GM18867 (cell line): ENCODE measurements around the gene ANKRD26.
A peak's percentile ranks its signal among the peaks of the same experiment; 100 is the strongest.
"Not testable (repeated sequence)": the region's sequence is repeated elsewhere in the genome, so short reads cannot be mapped to it uniquely, and the experiment has no call there.

Experiments used
- ATAC-seq: cut with Tn5 transposase; IDR thresholded peaks from one replicate; pipeline ENCODE4 v1.9.1; 2021; ENCODE audit warnings: mild to moderate bottlenecking, moderate library complexity; ENCODE audit not compliant: unreplicated experiment

ANKRD26 gene

DNA sequence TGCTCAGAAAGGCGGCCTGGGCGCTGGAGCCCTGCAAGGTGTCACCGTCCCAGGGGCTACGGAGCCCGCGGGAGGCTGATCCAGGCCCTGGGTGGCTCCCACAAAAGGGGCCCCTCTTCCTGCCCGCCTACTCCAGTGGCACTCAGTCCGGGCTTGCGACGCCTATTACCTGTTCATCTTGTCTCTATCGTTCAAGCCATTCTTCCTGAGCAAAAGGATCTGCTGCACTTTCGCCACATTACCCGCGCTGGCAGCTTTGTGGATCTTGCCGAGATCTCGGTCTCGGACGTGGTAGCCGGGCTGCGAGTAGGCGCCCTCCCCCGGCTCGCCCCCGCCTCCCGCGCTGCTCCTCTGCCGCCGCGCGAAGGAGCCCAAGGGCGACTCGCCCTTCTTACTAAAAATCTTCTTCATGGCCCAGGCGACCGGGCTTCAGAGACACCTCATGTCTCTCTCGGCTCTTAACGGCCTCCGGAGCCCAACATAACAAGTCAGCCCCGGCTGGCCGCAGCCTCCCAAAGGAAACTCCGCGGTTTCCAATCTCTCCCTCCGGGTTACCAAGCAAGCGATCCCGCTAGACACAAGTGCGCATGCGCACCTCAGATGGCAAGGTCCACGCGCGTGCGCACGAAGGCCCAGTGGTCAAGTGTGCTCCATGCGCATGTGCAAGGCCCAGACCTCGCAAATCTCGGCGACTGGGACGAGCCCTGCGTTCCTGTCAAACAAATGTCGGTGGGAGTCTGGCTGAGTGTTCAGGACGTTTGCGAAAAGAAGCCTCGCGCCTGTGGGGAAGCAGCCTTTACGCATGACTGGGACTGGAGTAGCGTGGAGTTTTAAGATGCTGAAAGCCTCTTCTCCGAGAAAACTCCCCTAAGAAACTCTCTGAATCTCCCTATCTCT, at the start of gene ANKRD26:
Gene ANKRD26 (minus strand): TSS at position 579 of the 897 bp plus-strand sequence. CDS start 168 bp downstream, at position 411.
- peak; percentile 77 for ATAC-seq

DNA sequence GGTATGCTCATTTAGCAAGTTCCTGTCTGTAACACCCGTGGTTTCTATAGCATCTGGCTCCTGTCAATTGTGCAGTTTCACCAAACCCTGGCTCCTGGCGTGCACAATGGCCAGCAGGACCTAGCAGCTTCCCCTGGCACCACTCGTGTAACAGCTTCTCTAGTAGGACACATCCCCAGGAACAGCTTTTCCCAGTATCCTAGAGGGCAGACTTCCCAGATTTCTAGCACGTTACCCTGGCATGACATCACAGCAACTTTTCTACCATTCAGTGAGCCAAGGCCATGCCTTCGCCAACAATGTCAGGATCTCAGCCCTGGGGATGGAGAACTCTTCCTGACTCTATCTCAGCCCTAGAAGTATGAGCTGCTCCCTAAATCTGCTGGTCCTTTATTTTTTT, 47.4 kb upstream of the ANKRD26 start:
- no peak for ATAC-seq

DNA sequence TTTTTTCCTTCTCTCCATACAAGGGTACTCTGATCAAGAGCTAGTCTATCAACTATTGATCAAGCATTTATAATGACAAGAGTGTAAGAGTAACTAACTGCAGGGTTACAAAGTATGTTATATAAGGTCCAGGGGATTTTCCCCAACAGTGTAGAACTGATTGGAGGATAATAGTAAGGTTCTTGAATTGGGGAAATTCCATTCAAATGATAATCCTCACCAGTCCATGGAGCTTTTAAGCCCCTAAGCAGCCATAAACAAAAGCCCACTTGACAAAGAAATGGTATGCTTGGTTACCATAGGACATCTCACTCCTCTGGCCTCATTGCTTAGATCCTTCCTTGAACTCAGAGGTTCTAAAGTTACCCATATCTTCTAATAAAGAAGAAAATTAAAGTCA, 45.6 kb upstream of the ANKRD26 start:
- no peak for ATAC-seq

DNA sequence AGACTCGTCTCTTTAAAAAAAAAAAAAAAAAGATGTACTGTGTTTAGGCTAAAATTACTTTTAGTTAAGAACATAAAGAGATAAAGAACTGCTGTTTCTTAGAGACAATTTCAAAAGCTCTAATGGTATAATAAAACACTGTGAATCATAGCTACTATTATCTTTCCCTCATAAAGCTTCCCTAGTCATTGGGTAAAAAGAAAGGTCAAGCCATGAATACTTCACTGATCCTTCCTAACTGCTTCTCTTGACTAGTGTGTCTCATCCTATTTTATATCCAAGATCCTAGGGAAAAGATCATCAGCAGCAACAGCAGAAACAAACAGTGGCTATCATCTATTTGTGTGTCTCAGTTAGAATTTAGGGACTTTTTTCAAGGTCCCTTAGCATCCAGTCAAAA, 43.4 kb upstream of the ANKRD26 start:
- ATAC-seq, result no peak

DNA sequence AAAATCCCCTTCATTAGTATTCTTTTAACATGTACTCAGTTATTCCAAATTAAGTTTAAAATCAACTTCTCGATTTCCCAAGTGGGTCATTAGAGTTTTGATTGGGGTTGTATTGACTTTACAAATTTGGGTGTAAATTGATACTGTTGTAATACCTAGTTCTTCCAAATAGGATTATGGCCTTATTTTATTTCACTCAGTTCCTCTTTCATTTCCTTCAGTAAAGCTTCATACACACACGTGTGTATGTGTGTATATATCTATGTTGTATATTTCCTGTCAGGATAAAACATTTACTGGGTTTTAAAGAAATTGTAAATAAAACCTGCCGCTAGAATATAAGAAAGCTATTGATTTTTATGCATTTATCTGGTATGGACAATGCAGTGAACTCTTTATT, 38.0 kb upstream of the ANKRD26 start:
- no peak for ATAC-seq

DNA sequence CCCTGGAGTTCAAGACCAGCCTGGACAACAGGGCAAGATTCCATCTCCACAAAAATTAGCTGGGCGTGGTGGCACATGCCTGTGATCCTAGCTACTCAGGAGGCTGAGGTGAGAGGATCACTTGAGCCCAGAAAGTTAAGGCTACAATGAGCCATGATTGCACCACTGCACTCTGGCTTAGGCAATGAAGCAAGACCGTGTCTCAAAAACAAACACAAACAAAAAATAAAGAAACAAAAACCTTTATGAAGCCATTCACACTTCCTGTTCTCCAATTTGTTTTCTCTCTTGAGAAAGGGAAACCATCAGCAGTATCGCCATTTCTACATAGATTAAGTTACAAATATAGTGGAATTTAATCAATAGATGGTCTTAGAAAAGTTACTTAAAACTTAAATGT, 34.1 kb upstream of the ANKRD26 start:
- ATAC-seq, result no peak

DNA sequence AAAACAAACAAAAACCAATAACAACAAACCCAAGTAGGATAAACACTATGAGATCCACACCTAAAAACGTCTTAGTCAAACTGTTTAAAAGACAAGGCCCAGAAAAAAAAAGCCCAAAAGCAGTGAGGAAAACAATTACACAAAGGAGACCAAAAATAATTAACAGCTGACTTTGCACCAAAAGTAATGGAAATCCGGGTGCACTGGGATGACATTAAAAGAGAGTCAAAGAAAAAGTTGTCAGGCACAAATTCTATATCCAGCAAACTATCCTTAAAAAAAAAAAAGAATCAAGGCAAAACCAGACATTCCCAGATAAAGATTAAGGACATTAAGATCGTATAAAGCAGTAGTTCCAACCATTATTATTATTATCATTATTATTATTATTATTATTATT, 7.9 kb upstream of the ANKRD26 start:
- ATAC-seq, result no peak

DNA sequence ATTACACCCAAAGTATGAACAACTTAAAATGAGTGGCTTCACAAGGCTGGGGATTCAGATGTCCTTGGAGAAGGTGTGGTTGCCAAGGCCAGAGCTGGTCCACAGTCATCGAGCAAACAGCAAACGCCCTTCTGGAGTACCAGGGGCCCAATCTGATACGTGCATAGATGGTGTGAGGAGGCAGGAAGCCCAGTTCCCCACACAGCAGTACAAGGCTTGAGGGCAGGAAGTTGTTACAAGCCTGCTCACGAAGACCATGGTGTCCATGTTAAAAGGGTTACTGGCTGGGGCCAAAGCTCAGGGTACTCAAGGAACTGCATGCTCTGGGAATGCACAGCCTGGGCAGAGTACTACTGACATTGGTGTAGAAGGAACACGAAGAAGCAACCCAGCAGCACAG, 4.6 kb upstream of the ANKRD26 start:
- no peak for ATAC-seq

DNA sequence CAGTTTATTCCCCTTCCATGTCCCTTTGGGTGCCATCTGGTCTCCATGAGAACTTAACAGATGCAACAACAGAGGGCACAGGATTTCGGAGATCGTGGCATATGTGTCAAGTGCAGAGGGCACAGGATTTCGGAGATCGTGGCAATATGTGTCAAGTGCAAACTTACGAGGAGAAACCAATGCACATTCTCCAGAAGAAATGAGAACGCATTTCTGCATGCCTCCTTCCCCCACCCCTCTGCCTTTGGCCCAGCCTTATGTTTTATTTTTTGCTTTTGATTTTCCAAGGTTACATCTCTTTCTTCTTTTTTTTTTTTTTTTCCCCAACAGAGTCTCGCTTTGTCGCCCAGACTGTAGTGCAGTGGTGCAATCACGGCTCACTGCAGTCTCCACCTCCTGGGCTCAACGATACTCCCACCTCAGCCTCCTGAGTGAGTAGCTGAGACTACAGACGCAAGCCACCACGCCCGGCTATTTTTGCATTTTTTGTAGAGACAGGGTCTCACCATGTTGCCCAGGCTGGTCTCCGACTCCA, 586 bp upstream of the ANKRD26 start:
- peak; percentile 15 for ATAC-seq

DNA sequence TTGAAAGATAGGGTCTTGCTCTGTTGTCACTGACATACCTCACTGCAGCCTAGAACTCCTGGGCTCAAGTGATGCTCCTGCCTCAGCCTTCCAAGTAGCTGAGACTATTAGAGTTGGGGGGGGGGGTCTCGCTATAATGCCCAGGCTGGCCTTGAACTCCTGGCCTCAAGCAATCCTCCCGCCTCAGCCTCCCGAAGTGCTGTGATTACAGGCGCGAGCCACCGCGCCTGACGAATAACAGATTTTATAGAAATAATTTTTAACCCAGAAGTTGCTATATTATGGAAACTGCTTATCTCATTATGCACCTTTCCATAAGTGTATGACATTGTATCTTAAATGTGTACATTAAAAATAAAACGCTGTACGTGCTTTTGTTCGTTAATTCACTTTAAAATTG, 846 bp downstream of the ANKRD26 start:
- ATAC-seq, result no peak

DNA sequence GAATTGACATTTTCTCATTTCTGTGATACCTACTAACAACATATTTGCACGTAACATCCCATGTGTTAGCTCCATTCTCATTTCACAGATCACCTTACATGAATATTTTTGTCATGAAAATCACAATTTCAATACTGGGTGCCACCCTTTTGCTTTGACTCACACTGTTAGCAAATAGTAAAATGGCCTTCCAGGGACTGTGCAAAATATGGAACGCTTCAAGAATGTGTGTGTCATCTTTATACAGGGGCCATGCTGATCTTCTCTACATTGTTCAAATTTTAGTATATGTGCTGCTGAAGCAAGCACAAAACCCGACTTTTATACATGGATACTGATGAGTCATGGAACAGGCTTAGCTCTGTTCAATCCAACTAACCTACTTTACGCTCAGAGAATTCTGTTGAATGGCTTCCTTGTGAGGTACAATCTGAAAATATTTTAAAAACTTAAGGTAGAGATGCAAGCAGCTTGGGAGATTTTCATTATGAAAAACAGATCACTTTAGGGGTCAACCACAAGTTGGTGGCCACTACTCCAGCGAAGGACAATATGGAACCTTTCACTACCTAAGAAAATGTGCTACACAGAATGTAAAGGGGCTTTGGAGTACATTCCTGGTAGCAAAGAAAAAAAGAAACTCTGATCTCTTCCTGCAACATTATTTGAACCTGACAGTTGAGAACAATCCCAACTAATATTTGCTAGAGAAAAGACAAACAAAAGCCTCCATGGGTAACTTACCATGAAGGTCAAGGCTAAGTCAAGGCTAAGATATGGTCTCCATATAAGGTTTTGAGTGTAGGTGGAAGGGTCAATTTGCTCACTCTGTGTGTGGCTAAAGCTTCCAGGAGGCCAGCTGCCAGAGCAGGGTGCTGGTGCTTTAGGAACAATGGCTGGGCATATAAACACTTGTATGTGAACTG, 11.9 kb downstream of the ANKRD26 start:
- ATAC-seq, result no peak

DNA sequence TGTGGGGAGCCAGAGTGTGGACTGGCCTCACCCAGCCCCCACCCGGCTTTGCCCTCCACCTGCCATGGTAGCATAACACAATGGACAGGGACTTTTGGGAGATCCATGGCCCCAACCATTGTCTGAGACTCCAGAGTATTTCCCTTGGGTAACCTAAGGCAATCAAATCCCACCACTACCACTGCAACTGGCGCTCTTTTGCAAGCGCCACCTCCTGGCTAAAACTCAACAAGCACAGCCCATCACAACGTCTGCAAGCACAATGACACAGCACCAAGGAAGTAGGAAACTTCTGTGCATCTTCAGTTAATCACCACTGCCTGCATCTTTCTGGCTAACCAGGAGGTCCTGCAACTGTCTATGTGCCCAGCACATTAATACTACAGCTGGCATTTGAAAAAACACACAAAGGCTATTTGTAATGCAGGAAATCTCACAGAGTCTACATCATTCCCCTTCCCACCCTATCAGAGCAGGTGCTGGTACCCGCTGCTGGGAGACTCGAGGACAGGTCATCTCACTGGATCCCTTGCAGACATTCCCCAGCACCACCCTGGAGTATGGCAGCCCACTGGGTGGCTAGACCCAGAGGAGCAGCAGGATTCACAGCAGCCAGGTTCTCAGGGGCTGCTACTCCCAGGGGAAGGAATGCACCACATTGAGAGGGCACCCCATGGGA, 27.7 kb downstream of the ANKRD26 start:
- ATAC-seq, result no peak

DNA sequence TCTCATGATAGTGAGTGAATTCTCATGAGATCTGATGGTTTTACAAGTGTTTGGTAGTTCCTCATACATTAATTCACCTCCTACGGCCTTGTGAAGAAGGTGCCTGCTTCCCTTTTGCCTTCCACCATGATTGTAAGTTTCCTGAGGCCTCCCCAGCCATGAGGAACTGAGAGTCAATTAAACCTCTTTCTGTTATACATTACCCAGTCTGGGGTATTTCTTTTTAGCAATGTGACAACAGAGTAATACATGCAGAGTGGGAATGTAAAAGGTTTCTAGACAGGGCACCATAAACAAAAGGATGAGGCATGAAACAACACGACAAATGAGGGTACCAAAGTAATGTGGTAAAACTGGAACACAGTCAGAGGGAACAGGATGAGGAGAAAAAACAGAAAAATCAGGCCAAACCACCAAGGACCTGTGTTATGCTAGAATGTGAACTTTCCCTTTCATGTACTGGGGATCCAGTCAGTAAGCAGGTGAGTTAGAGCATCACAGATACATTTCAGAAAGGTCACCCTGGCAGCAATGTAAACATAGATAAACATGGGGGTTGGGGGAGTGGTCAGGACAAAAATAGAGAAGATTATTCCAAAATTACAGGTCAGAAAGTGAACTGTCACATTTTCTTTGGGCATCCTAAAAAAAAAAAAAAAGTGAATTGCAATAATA, 31.9 kb downstream of the ANKRD26 start:
- ATAC-seq, result no peak

DNA sequence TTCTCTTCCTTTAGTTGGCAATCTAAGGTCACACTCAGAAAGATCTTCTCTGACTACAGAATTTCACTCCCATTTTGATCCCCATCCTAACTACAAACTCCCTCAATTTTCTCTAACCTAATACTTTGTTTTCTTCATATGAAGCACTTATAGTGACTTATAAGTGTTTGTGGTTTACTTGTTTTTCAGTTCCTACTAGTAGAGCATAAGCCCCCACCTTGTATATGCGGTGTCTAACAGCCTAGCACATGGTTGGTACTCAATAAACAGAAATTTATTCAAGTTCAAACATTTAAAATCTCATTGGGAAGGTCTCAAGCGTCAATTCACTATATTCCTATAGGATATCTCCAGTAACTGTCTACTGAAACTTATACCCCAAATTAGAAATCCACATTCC, 35.2 kb downstream of the ANKRD26 start:
- ATAC-seq, result no peak

DNA sequence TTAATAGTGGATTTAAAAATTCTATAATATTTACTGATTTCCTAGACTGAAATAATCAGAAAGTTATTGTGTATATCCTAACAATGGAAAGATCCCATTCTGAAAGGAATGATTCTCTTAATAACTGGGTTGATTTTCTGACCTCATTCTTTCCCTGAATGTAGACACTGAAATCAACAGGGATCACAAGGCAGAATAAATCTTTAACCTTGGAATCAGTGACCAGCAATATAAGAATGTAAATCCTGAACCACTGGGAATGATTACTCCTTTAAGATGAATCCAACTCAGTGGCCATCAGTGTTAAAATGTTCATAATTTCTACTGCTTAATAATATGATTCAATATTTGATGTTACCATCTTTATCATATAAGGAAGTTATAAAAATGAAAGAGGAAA, 47.6 kb downstream of the ANKRD26 start:
- ATAC-seq, result no peak

DNA sequence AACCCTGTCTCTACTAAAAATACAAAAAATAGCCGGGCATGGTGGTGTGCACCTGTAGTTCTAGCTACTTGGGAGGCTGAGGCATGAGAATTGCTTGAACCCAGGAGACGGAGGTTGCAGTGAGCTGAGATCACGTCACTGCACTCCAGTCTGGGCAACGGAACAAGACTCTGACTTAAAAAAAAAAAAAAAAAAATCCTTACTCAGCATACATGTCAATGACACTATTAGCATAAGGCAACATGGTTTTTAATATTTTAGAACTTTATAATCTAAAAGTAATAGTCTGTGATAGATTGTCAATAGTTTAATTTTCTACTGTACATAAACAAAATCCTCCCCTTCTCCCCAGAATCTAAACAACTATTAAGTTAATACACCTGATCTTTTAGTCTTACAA, 55.0 kb downstream of the ANKRD26 start:
- ATAC-seq, result not testable (repeated sequence)

DNA sequence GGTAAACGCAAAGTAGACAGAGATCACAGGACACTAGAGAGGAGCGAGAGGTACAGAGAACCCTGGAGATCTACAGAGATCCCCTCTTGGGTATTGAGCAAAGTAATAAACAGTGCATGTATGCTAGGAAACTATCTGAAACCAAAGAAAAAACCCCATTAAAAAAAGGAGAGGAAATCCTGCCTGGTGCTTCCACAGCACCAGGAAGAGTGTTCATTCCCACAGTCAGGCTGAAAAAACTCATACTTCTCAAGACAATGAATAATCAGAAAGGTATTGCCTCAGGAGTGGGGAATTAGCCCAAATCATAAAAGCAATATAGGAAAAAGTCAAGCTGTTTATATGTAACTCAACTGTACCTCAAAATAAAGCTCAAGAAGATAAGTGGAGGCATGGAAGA, 59.1 kb downstream of the ANKRD26 start:
- no peak for ATAC-seq

DNA sequence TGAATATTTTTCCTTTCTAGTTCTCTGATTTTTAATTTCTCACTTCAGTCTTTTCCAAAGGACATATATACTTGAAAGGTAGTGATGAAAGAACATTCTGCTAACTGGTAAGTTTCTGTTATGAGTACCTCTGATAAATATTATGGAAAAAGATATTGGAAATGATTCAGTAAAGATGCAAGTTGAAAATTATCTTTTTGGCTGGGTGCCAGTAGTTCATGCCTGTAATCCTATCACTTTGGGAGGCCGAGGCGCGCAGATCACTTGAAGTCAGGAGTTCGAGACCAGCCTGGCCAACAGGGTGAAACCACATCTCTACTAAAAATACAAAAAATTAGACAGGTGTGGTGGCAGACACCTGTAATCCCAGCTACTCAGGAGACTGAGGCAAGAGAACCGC, 62.1 kb downstream of the ANKRD26 start:
- ATAC-seq, result no peak

DNA sequence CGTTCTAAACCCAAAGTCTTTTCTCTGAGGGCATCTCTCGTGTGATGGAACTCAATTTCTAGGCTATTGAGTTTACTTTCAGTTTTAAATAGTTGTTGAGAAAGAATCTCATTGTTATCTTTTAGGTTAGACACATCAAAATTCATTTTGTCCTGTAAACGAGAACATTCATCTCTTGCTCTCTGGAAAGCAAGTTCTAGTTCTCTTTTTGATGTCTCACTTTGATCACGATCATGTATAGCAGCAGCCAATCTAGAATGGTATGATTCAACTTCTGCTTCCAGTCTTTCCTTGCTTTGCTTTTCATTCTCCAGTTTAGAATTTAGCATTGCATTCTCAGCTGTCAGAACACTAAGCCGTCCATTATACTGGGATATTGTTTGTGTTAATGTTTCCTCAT, 65.1 kb downstream of the ANKRD26 start:
- ATAC-seq, result no peak

DNA sequence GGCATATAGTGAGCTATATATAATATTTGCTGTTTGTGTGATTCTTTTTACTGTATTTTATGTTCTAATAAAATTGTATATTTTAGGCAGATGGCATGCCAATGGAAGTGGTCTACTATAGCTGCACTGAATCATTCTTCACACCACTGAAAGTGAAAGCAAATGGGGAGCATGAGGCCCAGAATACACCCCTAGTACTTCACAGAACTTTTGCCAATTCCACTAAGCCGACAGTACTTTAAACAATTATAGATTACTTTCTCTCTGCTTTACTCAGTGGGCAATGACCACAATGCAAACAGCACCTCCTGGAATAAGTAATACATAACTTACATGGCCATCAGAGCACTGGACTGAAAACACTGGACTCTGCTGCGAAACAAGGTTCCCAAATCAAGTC, 70.2 kb downstream of the ANKRD26 start:
- ATAC-seq, result no peak
